T1000 (cell line): ENCODE measurements around the gene MLKL.
A peak's percentile ranks its signal among the peaks of the same experiment; 100 is the strongest.
"Not testable (repeated sequence)": the region's sequence is repeated elsewhere in the genome, so short reads cannot be mapped to it uniquely, and the experiment has no call there.

Experiments
- DNase-seq: peaks from one replicate; lab custom pipeline; 2025; ENCODE audit warnings: mixed read lengths; lab: John Stamatoyannopoulos, UW

The MLKL gene

DNA sequence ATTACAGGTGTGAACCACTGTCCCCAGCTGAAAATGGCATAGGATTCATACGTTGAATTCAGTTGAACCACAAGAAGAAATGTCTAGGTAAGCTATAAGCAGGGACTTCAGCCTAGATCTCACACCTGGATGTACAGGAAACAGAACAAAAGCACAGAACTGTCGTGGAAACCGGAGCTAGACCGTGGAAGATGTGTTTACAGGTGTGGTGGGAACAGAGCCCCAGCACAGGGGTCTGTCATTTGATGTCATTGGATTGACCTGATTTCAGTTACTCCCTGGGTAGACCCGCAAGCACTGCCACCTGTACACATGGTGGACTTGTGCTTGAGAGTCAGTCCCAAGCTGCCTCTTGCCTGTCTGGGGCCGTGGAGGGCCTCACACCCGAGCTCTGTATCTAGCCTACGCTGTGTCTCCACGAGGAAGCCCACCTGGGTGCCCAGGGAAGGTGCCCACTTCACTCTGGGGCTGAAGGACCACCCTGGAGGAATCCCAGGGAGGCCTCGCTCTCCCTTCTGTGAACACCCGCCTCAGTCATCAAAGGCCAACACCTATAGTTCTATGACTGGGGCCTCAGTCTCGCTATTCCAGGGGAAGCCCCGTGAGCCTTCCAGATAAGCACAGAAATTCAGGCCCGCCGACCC is 32.2 kb upstream of the MLKL start:
- DNase-seq, result no peak

- no peak for DNase-seq
Observed at GRCh38 chr16:74731853-74732477, 31.3 kb upstream of the MLKL start.

GRCh38 chr16:74729783-74730683 is 29.4 kb upstream of the MLKL start:
- no peak for DNase-seq

- no peak for DNase-seq
Observed at GRCh38 chr16:74727903-74728302, 27.2 kb upstream of the MLKL start.

DNA sequence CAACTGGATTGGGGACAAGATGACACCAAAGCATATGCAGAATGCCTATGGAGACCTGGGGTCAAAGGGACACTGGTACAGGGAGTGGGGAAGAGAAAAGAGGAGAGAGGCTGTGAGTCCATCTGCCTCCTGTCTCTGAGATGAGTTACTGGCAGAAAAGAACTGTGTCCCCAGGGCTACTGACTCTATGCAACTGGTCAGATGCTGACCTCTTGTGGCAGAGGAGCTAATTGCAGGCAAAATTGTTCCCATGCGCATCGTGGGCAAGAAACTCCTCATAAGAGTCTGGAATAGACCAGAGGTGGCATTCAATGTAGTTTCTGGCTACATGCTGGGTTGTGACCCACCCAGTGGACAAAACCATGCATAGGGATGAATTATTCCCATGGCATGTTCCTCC is 26.1 kb upstream of the MLKL start:
- no peak for DNase-seq

DNA sequence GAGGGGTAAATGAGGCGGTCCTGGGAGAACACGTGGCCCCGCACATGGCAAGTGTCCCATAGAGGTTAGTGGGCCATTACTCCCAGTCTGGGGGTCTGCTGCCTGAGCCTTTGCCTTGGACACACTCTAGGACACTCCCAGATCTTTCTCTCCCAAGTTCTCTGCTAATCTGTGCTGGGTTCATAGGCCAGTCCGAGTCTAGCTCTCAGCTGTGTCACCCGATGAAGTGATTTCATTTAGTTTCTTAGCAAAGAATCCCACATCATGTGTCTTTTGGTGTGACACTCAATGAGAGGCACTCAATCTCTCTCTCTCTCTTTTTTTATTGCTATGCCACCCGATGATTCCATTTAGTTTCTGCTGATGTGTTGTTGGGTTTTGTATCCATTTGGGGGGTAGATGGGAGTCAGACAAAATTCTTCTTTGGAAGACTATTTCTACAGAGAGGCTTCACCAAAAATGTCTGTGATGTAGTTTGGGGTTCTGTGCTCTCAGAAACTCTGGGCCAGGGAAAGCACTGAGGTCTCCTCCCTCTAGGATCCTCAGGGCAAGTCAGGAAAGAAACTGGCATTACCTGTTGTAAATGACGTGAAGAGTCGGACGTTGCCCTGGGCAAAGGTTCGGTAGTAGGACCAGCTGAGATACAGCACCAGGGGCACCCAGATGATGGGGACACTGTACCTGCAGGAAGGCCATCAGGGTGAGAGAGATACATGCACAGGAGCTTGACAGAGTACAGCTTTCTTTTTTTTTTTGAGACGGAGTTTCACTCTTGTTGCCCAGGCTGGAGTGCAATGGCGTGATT is 25.2 kb upstream of the MLKL start:
- no peak for DNase-seq

- peak; percentile 58 for DNase-seq
Observed at GRCh38 chr16:74724820-74725549, 24.3 kb upstream of the MLKL start.

- no peak for DNase-seq
Observed at GRCh38 chr16:74723256-74723655, 22.6 kb upstream of the MLKL start.

GRCh38 chr16:74722156-74722555 is 21.5 kb upstream of the MLKL start:
- DNase-seq, result not testable (repeated sequence)

- DNase-seq, result no peak
Observed at GRCh38 chr16:74721716-74722115, 21.1 kb upstream of the MLKL start.

DNA sequence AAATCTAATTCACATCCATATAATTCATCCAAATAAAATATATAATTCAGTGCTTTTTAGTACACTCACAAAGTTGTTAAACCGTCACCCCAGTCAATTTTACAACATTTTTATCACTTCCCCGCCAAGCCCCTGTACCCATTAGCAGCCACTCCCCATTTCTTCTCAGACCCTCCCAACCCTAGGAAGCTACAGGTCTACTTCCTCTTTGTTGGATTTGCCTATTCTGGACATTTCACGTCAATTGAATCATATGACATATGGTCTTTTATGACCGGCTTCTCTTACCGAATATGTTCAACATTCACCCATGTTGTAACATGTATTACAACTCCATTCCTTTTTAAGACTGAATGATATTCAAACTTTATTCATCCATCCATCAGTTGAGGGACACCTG is 19.9 kb upstream of the MLKL start:
- DNase-seq, result no peak

DNA sequence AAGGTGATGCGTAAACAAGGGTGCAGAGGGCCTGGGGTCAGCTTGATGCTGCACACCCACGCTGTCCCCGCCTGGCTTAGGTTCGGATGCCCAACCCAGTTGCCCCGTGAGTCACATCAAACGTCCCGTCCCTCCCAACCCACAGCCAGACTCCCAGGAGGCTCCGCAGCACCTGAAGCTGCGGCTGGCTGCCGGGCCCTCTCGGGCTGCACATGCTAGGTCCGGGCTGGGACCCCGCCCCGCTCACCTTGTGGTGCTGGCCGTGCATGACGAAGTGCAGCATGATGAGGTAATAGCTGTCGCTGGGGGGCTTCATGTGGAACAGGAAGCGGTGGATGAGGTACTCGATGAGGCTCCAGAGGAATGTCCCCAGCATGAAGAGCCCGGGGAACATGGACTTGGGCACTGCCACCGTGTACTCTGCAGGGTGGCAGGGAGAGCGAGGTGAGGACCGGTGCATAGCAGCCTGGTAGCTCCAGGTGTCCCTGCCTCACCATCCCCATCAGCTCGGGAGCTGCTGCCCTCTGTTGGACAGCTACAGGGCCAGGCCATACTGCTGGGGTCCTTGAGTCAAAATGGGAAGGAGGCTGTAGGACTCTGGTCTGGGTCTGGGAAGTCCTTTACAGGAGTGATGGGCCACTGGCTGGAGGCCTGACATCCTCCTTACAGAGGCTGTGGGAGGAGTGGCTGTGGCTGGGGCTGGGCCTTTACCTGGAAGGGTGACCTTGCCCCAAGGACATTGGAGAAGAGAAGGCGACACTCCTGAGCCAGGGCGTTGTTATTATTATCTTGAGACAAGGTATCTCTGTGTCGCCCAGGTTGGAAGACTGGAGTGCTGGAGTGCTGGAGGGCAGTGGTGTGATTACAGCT is 18.3 kb upstream of the MLKL start:
- no peak for DNase-seq

GRCh38 chr16:74718140-74718539 is 17.5 kb upstream of the MLKL start:
- DNase-seq, result no peak

- no peak for DNase-seq
Observed at GRCh38 chr16:74717367-74717766, 16.7 kb upstream of the MLKL start.

DNA sequence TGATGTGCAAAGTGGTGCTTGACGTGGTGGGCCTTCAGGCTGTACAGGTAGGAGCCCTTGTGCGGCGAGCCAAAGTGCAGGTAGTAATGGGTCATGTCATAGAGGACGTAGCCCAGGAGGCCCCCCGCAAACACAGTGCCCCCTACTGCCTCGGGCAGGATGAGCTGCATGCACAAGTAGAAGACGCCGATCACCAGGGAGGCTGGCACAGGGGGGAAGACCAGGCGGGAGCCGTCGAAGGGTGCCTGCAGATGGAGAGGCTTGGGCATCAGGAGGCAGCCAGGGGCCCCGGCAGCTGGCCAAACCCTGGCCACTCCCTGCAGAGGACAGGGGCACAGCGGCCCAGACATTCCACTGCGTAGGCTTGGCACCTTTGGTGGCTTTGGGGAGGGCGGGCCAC is 15.7 kb upstream of the MLKL start:
- DNase-seq, result no peak

DNA sequence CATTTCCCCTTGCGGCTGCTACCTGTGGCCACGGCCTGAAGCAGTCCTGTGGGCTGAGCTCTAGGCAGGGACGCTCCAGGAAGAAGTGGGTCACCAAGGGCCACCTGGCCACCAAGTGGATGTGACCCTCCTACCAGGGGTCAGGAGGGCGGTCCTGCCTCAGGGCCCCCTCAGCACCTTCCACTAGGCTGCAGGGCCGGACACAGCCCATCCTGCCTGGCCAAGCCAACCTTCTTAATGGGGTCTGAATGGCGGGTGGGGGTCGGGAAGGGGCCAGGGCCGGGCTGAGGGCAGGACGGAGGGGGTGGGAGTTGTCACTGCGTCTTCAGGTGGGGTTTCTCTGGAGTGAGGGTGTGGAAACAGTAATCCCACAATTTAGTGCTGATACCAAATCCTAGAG is 13.2 kb upstream of the MLKL start:
- DNase-seq, result no peak

DNA sequence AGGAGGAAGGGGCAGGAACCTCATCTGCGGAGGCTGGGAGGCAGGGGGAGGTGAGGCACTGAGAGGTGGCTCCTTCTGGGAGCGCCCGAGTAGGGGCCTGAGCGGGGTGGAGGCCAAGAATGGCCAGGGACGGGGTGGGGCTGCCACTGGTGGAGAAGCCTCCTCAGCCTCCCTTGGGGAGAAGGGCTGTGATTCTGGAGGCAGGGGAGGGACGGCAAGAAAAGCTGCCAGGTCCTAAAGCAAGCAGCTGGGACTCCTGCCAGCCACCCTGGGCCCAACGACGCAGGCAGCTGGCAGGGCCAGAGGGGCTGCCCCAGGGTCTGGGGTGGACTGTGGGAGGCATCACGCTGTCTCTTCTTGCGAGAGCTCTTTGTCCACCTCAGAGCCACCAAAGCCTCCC is 12.7 kb upstream of the MLKL start:
- no peak for DNase-seq

DNA sequence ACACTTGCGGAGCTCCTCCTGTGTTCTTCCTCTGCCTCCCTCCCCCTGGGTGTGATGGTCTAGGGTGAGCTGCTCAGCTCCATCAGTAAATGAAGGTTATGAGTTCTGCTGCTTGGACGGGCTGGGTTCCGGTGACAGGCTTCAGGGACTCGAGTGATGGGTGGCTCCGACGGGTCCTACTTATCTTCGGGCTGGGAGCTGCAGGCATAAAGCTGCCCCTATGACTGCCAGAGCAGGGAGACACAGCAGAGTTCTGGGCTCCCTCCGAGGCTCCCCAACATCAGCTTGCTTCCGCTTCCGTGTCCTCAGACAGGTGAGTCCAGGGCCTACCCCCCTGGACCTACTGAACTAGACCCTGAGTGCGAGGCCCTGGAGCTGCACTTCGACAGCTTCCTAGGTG is 11.3 kb upstream of the MLKL start:
- no peak for DNase-seq

DNA sequence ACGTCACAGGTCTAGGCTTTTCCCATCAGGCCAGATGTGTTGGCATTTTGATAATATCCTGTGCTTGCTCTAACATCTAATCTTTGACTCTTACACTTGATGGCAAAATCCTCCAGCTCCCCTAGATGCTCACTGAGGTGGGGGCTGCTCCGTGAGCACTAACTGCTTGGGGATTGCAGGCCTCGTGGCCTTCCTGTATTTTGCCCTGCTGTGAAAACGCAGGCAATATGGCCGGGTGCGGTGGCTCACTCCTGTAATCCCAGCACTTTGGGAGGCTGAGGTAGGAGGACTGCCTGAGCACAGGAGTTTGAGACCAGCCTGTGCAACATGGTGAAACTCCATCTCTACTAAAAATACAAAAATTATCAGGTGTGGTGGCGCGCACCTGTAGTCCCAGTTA is 9.7 kb upstream of the MLKL start:
- no peak for DNase-seq

DNA sequence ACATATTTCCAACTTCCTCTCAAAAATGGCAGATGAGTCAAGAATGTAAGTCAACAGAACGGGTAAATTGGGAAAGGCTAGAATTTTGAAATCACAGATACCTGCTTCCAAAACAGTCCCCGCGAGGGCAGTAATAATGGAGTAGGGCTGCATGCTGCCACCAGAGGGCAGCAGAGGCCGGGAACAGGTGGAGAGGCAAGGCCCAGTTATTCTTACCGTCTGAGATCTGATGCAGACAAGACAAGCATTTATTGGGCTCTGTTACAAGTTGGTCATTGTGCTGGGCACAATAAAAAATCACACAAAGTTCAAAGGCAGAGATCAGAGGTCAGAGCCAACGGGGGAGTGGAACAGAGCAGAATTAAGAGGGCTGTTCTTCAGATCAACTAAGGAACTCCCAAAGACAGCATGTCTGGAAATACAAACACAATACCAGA is 8.8 kb upstream of the MLKL start:
- DNase-seq, result peak; percentile 26

DNA sequence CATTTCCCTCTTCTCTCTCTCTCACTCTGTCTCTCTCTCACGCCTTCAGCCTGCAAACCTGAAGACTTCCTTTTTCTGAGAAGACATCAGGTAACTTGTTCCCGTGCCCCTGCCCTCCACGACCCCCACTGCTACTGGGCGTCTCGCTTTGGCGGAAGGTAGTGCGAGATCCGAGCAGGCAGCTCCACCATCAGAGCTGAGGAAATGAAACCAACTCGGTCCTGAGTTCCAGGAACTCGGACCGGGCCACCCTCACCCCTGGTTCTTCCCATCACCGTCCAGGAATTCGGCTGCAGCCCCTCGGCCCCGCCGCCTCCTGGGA is 585 bp downstream of the MLKL start:
- no peak for DNase-seq
